Measurements from ENCODE around the gene RARB.

The RARB gene

GRCh38 chr3:25554376-25554775, 126.3 kb downstream of the RARB start:
- peaks cover 11 to 35% (median 35%) of the 10 kb centered on the region in 5 donors for H3K4me1 ChIP-seq (ENCODE audit: control insufficient read depth in 5 of 5, insufficient read depth in 5 of 5, low read length in 5 of 5)
- no peak overlapping the region for H3K9ac ChIP-seq (ENCODE audit: low read length in 5 of 5)
- no peaks in the 10 kb centered on the region for H3K27me3 ChIP-seq (ENCODE audit: control insufficient read depth in 5 of 5, insufficient read depth in 4 of 5, low read length in 5 of 5)
- no peak overlapping the region for H3K27ac ChIP-seq (ENCODE audit: low read depth, low read length)
- no peaks in the 10 kb centered on the region for H3K9me3 ChIP-seq (ENCODE audit: control insufficient read depth in 5 of 5, low read length in 5 of 5)
- H3K36me3 ChIP-seq (ENCODE audit: control insufficient read depth in 5 of 5, insufficient read depth in 5 of 5, low read length in 5 of 5): no peaks in the 10 kb centered on the region
- H3K4me3 ChIP-seq (ENCODE audit: low read depth in 1 of 5, low read length in 5 of 5): no peak overlapping the region

GRCh38 chr3:25555695-25556437, 127.8 kb downstream of the RARB start:
- peaks cover 11 to 35% (median 35%) of the 10 kb centered on the region in 5 donors for H3K4me1 ChIP-seq (ENCODE audit: control insufficient read depth in 5 of 5, insufficient read depth in 5 of 5, low read length in 5 of 5)
- H3K9me3 ChIP-seq (ENCODE audit: control insufficient read depth in 5 of 5, low read length in 5 of 5): no peaks in the 10 kb centered on the region
- no peak overlapping the region for H3K4me3 ChIP-seq (ENCODE audit: low read depth in 1 of 5, low read length in 5 of 5)
- H3K36me3 ChIP-seq (ENCODE audit: control insufficient read depth in 5 of 5, insufficient read depth in 5 of 5, low read length in 5 of 5): no peaks in the 10 kb centered on the region
- no peaks in the 10 kb centered on the region for H3K27me3 ChIP-seq (ENCODE audit: control insufficient read depth in 5 of 5, insufficient read depth in 4 of 5, low read length in 5 of 5)
- no peak overlapping the region for H3K9ac ChIP-seq (ENCODE audit: low read length in 5 of 5)
- peak overlapping the region; percentile 58 for H3K27ac ChIP-seq (ENCODE audit: low read depth, low read length)

GRCh38 chr3:25556447-25556846, 128.4 kb downstream of the RARB start:
- peak overlapping the region; percentile 28 for H3K27ac ChIP-seq (ENCODE audit: low read depth, low read length)
- H3K4me1 ChIP-seq (ENCODE audit: control insufficient read depth in 5 of 5, insufficient read depth in 5 of 5, low read length in 5 of 5): peaks cover 11 to 37% (median 35%) of the 10 kb centered on the region in 5 donors
- no peak overlapping the region for H3K9ac ChIP-seq (ENCODE audit: low read length in 5 of 5)
- no peaks in the 10 kb centered on the region for H3K27me3 ChIP-seq (ENCODE audit: control insufficient read depth in 5 of 5, insufficient read depth in 4 of 5, low read length in 5 of 5)
- H3K4me3 ChIP-seq (ENCODE audit: low read depth in 1 of 5, low read length in 5 of 5): no peak overlapping the region
- H3K36me3 ChIP-seq (ENCODE audit: control insufficient read depth in 5 of 5, insufficient read depth in 5 of 5, low read length in 5 of 5): no peaks in the 10 kb centered on the region
- no peaks in the 10 kb centered on the region for H3K9me3 ChIP-seq (ENCODE audit: control insufficient read depth in 5 of 5, low read length in 5 of 5)

DNA sequence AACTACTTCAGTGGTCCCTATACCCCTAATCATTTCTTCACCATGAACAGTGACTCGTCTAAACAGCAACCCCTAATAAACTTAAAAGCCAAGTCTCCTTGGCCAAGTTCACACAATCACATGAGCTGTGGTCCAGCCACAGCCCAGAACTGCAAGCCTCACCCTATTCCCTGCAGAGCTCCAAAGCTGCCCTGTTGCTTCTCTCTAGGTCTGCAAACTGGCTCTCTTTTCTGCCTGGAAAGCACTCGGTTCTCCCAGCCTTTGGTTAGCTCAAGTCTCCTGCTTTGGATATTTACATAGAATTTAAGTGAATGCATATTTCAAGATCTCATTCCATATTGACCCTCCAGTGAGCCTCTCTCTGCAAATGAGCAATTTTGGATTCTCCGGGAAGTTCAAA, 129.6 kb downstream of the RARB start:
- H3K27ac ChIP-seq (ENCODE audit: low read depth, low read length): peak overlapping the region; percentile 28
- peaks cover 11 to 37% (median 35%) of the 10 kb centered on the region in 5 donors for H3K4me1 ChIP-seq (ENCODE audit: control insufficient read depth in 5 of 5, insufficient read depth in 5 of 5, low read length in 5 of 5)
- H3K9ac ChIP-seq (ENCODE audit: low read length in 5 of 5): no peak overlapping the region
- H3K4me3 ChIP-seq (ENCODE audit: low read depth in 1 of 5, low read length in 5 of 5): no peak overlapping the region
- no peaks in the 10 kb centered on the region for H3K9me3 ChIP-seq (ENCODE audit: control insufficient read depth in 5 of 5, low read length in 5 of 5)
- no peaks in the 10 kb centered on the region for H3K36me3 ChIP-seq (ENCODE audit: control insufficient read depth in 5 of 5, insufficient read depth in 5 of 5, low read length in 5 of 5)
- H3K27me3 ChIP-seq (ENCODE audit: control insufficient read depth in 5 of 5, insufficient read depth in 4 of 5, low read length in 5 of 5): no peaks in the 10 kb centered on the region

GRCh38 chr3:25558121-25558520, 130.1 kb downstream of the RARB start:
- Histone ChIP-seq H3K9ac (ENCODE audit: low read length in 5 of 5) (no peak overlapping the region), H3K27me3 (ENCODE audit: control insufficient read depth in 5 of 5, insufficient read depth in 4 of 5, low read length in 5 of 5) (no peaks in the 10 kb centered on the region), H3K4me3 (ENCODE audit: low read depth in 1 of 5, low read length in 5 of 5) (no peak overlapping the region), H3K27ac (ENCODE audit: low read depth, low read length) (peak overlapping the region; percentile 28), H3K36me3 (ENCODE audit: control insufficient read depth in 5 of 5, insufficient read depth in 5 of 5, low read length in 5 of 5) (no peaks in the 10 kb centered on the region), H3K9me3 (ENCODE audit: control insufficient read depth in 5 of 5, low read length in 5 of 5) (no peaks in the 10 kb centered on the region), H3K4me1 (ENCODE audit: control insufficient read depth in 5 of 5, insufficient read depth in 5 of 5, low read length in 5 of 5) (peaks cover 11 to 38% (median 35%) of the 10 kb centered on the region in 5 donors)

GRCh38 chr3:25558796-25559195, 130.7 kb downstream of the RARB start:
- no peaks in the 10 kb centered on the region for H3K36me3 ChIP-seq (ENCODE audit: control insufficient read depth in 5 of 5, insufficient read depth in 5 of 5, low read length in 5 of 5)
- no peak overlapping the region for H3K9ac ChIP-seq (ENCODE audit: low read length in 5 of 5)
- peak overlapping the region; percentile 61 for H3K27ac ChIP-seq (ENCODE audit: low read depth, low read length)
- peaks cover 11 to 40% (median 35%) of the 10 kb centered on the region in 5 donors for H3K4me1 ChIP-seq (ENCODE audit: control insufficient read depth in 5 of 5, insufficient read depth in 5 of 5, low read length in 5 of 5)
- H3K9me3 ChIP-seq (ENCODE audit: control insufficient read depth in 5 of 5, low read length in 5 of 5): no peaks in the 10 kb centered on the region
- H3K27me3 ChIP-seq (ENCODE audit: control insufficient read depth in 5 of 5, insufficient read depth in 4 of 5, low read length in 5 of 5): no peaks in the 10 kb centered on the region
- H3K4me3 ChIP-seq (ENCODE audit: low read depth in 1 of 5, low read length in 5 of 5): no peak overlapping the region

DNA sequence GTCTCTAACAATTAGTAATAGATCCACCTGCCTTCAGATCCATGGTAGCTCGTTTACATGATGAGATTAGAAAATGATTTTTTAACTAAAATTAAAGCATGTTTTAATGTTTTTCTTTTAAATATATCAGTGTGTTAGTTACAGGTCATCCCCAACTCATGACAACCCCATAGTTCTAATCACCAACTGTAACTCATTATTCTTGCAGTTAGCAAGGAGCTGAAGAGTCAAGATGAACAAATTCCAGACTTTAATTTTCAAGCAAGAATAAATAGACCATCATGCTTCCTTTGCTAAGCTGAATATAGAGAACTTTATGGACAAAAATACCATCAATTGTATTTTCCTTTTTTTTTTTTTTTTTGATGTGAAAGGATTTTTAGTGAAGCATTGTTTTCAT, 135.5 kb downstream of the RARB start:
- Histone ChIP-seq H3K4me3 (ENCODE audit: low read depth in 1 of 5, low read length in 5 of 5) (no peak overlapping the region), H3K36me3 (ENCODE audit: control insufficient read depth in 5 of 5, insufficient read depth in 5 of 5, low read length in 5 of 5) (no peaks in the 10 kb centered on the region), H3K9me3 (ENCODE audit: control insufficient read depth in 5 of 5, low read length in 5 of 5) (no peaks in the 10 kb centered on the region), H3K9ac (ENCODE audit: low read length in 5 of 5) (no peak overlapping the region), H3K4me1 (ENCODE audit: control insufficient read depth in 5 of 5, insufficient read depth in 5 of 5, low read length in 5 of 5) (peaks cover 0 to 7% (median 3%) of the 10 kb centered on the region in 5 donors), H3K27ac (ENCODE audit: low read depth, low read length) (no peak overlapping the region), H3K27me3 (ENCODE audit: control insufficient read depth in 5 of 5, insufficient read depth in 4 of 5, low read length in 5 of 5) (no peaks in the 10 kb centered on the region)

GRCh38 chr3:25564075-25564474, 136.0 kb downstream of the RARB start:
- H3K27ac ChIP-seq (ENCODE audit: low read depth, low read length): no peak overlapping the region
- H3K9me3 ChIP-seq (ENCODE audit: control insufficient read depth in 5 of 5, low read length in 5 of 5): no peaks in the 10 kb centered on the region

GRCh38 chr3:25565807-25566206, 137.7 kb downstream of the RARB start:
- no peaks in the 10 kb centered on the region for H3K9me3 ChIP-seq (ENCODE audit: control insufficient read depth in 5 of 5, low read length in 5 of 5)
- H3K27ac ChIP-seq (ENCODE audit: low read depth, low read length): no peak overlapping the region
- H3K4me3 ChIP-seq (ENCODE audit: low read depth in 1 of 5, low read length in 5 of 5): no peak overlapping the region
- peaks cover 0 to 3% (median 0%) of the 10 kb centered on the region in 5 donors for H3K36me3 ChIP-seq (ENCODE audit: control insufficient read depth in 5 of 5, insufficient read depth in 5 of 5, low read length in 5 of 5)
- H3K4me1 ChIP-seq (ENCODE audit: control insufficient read depth in 5 of 5, insufficient read depth in 5 of 5, low read length in 5 of 5): peaks cover 0 to 6% (median 0%) of the 10 kb centered on the region in 5 donors
- H3K27me3 ChIP-seq (ENCODE audit: control insufficient read depth in 5 of 5, insufficient read depth in 4 of 5, low read length in 5 of 5): no peaks in the 10 kb centered on the region
- H3K9ac ChIP-seq (ENCODE audit: low read length in 5 of 5): no peak overlapping the region

More at GRCh38 chr3:25564075-25564474, 136.0 kb downstream of the RARB start:
- peaks cover 0 to 6% (median 0%) of the 10 kb centered on the region in 5 donors for H3K4me1 ChIP-seq (ENCODE audit: control insufficient read depth in 5 of 5, insufficient read depth in 5 of 5, low read length in 5 of 5)
- H3K27me3 ChIP-seq (ENCODE audit: control insufficient read depth in 5 of 5, insufficient read depth in 4 of 5, low read length in 5 of 5): no peaks in the 10 kb centered on the region
- no peak overlapping the region for H3K9ac ChIP-seq (ENCODE audit: low read length in 5 of 5)
- H3K36me3 ChIP-seq (ENCODE audit: control insufficient read depth in 5 of 5, insufficient read depth in 5 of 5, low read length in 5 of 5): no peaks in the 10 kb centered on the region
- H3K4me3 ChIP-seq (ENCODE audit: low read depth in 1 of 5, low read length in 5 of 5): no peak overlapping the region

- no peak overlapping the region for H3K4me3 ChIP-seq (ENCODE audit: low read depth in 1 of 5, low read length in 5 of 5)
- peaks cover 0 to 5% (median 0%) of the 10 kb centered on the region in 5 donors for H3K36me3 ChIP-seq (ENCODE audit: control insufficient read depth in 5 of 5, insufficient read depth in 5 of 5, low read length in 5 of 5)
- H3K27me3 ChIP-seq (ENCODE audit: control insufficient read depth in 5 of 5, insufficient read depth in 4 of 5, low read length in 5 of 5): no peaks in the 10 kb centered on the region
- H3K9ac ChIP-seq (ENCODE audit: low read length in 5 of 5): no peak overlapping the region
- peaks cover 0 to 6% (median 0%) of the 10 kb centered on the region in 5 donors for H3K4me1 ChIP-seq (ENCODE audit: control insufficient read depth in 5 of 5, insufficient read depth in 5 of 5, low read length in 5 of 5)
- no peaks in the 10 kb centered on the region for H3K9me3 ChIP-seq (ENCODE audit: control insufficient read depth in 5 of 5, low read length in 5 of 5)
- no peak overlapping the region for H3K27ac ChIP-seq (ENCODE audit: low read depth, low read length)
Observed at GRCh38 chr3:25566358-25566920, 138.4 kb downstream of the RARB start.

Measured in subcutaneous abdominal adipose tissue (tissue), 5 donors.